NCI-H748 (cell line): Measurements from ENCODE around the gene HCRTR2.
"Not testable (repeated sequence)": the region's sequence is repeated elsewhere in the genome, so short reads cannot be mapped to it uniquely, and the experiment has no call there.

Experiments used
- DNase-seq: peaks from one replicate; lab custom pipeline; 2025; ENCODE audit not compliant: unreplicated experiment; lab: John Stamatoyannopoulos, UW

HCRTR2 gene

DNA sequence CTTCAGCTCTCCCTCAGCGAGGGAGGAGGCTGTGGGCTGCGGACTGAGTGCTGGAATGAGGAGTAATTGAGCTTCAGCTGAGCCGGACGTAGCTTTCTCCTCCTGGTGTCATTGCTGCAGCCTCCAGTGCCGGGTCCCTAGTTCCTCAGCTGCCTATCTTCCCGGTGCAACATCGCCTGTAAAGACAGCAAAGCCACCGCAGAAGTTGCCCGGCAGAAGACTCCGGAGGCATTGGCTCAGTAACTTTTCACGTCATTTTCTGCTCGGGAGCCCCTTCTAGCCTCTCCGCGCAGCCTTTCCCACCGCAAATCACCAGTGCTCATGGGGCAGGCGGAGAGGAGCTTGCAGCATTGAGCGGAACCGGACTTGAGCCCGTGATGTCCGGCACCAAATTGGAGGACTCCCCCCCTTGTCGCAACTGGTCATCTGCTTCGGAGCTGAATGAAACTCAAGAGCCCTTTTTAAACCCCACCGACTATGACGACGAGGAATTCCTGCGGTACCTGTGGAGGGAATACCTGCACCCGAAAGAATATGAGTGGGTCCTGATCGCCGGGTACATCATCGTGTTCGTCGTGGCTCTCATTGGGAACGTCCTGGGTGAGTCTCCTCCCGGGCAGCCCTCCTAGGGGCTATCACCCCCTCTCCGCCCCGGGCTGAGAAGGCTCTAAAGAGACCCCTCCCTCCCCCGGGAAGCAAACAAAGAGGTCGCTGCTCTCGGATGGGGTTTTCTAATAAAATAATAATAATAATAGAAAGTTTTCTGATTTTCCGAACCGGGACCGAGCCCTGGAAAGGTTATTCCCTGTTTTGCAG is at the start of gene HCRTR2:
HCRTR2 (plus strand) TSS at position 305 of the 816 bp plus-strand sequence; CDS start at position 378, 73 bp downstream.
- peak; percentile 49 for DNase-seq

GRCh38 chr6:55130806-55131324 is 43.5 kb upstream of the HCRTR2 start:
- no peak for DNase-seq

- DNase-seq: no peak
These were observed 42.7 kb upstream of the HCRTR2 start for GRCh38 chr6:55131616-55132015.

DNA sequence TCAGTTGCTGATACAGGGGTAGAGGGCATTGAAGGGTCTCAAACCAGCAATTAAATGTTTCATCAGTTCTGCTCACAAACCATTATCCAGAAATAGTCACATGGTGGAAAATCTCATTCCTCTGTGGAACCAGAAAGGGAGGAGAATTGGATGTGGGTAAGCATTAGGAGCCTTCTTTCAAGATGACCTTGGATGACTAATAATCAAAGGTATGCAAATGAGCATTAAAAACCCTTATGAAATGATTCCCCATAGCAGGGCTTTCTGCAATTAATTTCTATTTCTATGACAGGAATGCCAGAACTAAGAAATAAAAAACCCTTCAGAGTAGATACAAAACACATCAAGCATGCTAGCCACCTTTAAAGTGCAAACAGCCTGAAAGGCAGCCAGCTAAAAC is 37.4 kb upstream of the HCRTR2 start:
- DNase-seq: no peak

DNA sequence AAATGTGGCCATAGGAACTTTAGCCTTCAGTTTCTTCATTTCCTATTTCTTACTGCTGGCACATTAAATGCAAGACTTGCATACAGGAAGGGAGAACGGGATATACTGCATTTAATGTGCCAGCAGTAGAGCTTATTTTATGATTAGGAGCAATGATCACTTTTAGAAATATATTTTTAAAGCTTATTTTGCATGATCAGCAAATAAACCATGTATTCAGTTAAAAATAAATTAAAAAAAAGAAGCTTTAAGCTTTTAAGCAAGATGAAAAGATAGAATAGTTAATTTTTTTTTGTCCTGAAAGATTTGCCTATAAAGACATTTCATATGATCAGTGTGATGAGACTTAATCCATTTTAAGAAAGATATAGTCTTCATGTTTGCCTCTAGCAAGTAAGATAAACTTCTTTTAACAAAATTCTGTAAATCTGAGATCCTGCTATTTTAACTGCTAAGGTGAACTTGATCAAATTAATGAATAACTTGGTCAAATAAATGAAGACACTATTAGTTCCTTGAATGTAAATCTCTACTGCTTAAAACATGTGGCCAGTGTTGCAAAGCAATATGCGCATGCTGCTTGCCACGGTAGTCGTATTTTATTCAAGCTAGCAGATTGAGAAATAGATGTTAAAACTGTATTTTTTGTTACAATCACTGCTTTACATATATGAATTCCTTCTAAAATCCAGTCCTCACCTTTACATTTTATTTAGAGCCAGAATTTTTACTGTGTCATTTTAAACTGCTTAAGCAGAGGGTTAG is 36.2 kb upstream of the HCRTR2 start:
- no peak for DNase-seq

DNA sequence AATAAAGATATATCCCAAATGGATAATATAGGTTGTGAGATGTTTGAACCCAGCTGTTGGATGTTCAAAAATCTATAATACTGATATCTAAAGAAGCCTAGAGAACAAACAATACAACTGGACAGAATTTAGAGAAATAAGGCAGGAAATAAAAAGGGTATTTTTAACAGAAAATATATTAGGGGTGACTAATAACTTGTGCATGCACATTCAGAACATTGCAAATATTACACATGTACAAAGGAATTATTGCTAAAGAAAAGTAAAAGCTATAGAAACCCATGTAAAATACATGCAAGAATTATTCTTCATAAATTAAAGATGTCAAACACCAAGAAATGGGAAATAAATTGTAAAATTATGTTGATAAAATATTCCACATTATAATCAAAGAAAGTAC is 32.7 kb upstream of the HCRTR2 start:
- no peak for DNase-seq

GRCh38 chr6:55142610-55143009 is 31.7 kb upstream of the HCRTR2 start:
- no peak for DNase-seq

- no peak for DNase-seq
These were observed 21.0 kb upstream of the HCRTR2 start for GRCh38 chr6:55153284-55153683.

DNA sequence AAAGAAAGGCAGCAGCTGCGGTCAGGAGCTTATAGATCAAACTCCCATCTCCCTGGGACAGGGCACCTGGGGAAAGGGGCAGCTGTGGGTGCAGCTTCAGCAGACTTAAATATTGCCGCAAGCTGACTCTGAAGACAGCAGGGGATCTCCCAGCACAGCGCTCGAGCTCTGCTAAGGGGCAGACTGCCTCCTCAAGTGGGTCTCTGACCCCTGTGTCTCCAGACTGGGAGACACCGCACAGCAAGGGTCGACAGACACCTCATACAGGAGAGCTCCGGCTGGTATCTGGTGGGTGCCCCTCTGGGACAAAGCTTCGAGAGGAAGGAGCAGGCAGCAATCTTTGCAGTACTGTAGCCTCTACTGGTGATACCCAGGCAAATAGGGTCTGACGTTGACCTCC is 15.5 kb upstream of the HCRTR2 start:
- DNase-seq: not testable (repeated sequence)

GRCh38 chr6:55167860-55168259 is 6.5 kb upstream of the HCRTR2 start:
- DNase-seq: no peak

DNA sequence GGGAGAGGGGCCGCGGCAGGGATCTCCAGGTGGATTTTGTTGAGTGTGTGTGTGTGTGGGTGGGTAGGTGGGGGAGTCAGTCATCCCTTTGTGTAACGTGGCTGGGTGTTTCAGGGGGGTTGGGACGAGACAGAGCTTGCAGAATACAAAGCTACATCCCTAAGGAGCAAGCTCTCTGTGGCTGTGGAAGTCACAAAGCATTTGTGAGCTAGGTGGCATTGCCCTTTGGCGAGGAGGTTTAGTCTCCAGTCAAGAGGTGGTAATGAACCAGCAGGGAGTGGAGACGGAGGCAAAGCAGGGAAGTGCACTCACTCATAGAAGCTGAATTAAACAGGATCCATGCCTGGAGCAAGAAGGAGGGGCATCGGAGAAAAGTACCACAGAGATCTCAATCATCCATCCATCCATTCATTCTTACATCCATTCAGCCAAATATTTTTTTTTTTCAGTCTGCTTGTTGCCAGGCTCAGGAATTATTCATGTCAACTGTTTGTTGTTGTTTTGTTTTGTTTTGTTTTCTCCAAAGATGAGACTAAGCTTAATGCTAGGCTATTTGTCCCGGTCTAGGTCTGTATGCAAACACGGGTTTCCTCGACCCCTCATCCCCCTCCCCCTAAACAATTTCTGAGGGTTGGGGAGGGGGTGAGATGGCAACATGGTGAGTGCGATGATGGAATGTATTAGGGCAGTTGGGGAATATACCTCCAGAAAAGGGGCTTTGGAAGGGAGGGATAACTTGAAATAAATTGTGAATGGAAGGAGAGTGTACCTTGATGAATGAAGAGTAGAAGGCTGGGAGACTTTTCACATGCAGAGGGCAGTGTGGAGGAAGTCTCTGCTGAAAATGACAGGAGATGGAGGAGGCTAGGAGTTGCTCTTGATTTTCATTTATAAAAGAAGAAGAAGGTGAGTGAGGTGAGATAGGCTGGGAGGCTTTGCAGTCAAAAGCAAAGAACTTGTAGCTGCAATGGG is 1.0 kb downstream of the HCRTR2 start:
- peak; percentile 69 for DNase-seq

DNA sequence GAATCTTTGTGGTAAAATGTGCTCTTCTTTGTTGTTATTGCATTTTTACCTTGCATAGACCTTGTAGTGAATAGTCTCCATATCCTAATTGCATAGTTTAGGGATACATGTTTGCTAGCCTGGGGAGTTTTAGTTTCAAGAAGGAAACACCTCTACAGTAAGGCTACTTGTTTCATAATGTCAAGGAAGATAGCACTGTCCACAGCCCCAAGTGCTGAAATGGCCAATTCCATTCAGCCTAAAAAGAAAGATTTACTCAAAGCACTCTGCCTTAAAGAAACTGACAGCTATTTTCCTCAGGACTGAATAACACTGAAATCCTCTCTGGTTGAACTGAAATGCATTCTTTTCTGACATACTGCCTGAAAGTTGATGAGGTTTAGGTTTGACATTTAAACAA is 2.6 kb downstream of the HCRTR2 start:
- no peak for DNase-seq

- DNase-seq: no peak
These were observed 5.9 kb downstream of the HCRTR2 start for GRCh38 chr6:55180258-55180657.

GRCh38 chr6:55182016-55182650 is 7.8 kb downstream of the HCRTR2 start:
- DNase-seq: no peak

DNA sequence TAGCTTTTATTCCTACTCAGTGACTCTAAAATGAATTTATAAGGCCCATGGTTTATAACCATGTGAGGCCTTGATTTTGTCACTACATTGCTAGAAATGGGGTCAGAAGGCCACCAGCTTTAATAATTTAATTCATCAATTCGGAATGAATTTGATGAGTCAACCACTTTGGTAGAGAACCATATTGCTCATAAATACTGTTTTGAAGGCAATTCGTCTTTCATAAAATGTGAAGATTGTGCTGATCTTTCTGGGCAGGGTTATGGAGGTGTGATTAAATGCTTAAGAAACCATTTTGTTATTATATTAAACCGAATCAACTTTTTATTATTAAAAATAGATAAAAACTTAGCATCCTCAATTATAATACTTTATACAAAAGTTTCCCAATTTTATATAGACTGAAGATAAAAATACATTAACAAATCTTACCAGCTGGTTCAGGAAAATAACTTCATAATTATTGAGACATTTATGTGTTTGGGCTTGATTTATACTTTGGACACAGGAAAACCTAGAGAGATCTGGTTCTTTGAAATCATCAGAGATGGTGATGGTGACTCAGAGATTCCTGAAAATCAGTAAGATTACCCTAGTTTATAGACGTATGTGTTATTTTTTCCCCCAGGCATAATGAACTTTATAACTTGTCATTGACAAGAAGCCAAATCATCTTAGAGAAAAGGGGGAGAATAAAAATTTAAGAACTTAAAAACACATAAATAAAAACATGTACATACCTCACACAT is 10.6 kb downstream of the HCRTR2 start:
- no peak for DNase-seq

GRCh38 chr6:55198715-55199114 is 24.4 kb downstream of the HCRTR2 start:
- DNase-seq: peak; percentile 12

GRCh38 chr6:55199239-55199638 is 24.9 kb downstream of the HCRTR2 start:
- DNase-seq: no peak

DNA sequence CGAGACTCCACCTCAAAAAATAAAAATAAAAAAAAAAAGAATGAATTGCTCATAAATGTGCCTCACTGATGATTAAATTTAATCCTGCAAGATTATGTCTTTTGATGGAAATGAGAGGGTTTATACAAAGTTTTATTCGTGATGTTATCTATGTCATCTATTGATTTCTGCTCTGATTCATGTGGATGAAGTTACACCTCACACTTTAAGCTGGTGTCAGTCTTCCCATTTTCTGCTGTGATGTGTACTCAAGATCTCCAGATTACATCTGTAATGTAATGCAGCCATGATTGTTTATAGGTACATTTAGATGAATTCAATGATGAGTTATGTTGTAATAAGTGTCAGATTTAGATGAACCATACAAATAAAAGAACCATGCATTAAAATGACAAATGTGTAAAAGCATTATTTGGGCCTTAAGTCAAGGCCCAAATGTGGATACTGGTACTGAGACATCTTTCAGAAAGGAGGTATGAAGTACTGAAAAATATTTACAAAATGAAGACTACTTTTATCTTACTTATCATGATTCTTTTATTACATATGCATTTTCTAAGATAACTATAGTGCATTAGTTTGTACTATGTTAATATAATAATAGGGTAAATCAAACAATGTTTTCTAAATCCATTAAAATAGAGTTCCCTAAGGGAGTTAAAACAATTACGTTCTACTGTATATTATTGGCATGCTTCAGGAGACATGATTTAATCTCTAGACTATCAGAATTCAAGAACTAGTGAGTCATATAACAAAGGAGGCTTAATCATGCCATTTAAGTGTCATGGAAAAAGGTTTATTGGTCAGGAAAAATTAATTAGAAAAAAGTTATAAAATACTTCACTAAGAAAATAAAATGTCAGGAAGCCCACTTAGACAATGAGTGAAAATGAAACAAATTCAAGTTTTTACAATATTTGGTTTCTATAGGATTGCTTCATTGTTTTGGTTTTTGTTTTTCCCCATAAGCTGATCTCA is 34.5 kb downstream of the HCRTR2 start:
- no peak for DNase-seq

DNA sequence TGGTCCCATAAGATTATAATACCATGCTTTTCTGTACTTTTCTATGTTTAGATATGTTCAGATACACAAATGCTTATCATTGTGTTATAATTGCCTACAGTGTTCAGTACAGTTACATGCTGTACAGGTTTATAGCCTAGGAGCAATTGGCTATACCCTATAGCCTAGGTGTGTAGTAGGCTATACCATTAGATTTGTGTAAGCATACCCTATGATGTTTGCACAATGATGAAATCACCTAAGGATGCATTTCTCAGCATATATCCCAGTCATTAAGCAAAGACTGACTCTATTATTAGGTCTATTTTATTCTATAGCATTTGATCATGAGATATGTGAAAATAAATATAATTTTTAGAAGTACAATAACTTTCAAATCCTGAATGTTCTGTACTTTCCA is 36.6 kb downstream of the HCRTR2 start:
- no peak for DNase-seq
